ENCODE data around the gene RUFY3. TPM values are rescaled to one million over a fixed set of nuclear protein-coding genes. Genes with fewer than 3 reads are reported as not detected.

The RUFY3 gene
- total and polyA plus RNA-seq, 2 of the 4 experiments (the other 2 are of a cell fraction), result 19.6 to 28.9 TPM

DNA sequence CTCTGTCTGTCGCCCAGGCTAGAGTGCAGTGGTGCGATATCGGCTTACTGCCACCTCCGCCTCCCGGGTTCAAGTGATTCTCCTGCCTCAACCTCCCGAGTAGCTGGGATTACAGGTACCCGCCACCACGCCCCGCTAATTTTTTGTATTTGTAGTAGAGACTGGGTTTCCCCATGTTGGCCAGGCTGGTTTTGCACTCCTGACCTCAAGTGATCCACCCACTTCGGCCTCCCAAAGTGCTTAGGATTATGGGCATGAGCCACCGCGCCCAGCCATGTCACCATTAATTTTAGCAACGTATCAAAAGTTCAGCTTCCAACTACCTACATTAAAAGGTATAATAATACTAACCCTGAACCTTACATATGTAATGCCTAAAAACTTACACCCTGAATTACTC is 34.4 kb upstream of the RUFY3 start:
- POLR2A ChIA-PET (ENCODE audit: unreplicated experiment), result interaction anchor here (0.5 kb wide), 1 partner anchor 9 kb away, joined by 4 read pairs; no protein-coding TSS in a partner anchor
- Histone ChIP-seq H2BK20ac (ENCODE audit: low read depth, low read length) (no peak overlapping the region), H3K23ac (ENCODE audit: low read depth, low read length) (peak overlapping the region; percentile 42), H2BK120ac (ENCODE audit: low read depth, low read length) (peak overlapping the region; percentile 13; the same call in 1 of the 2 replicates), H3K14ac (replicated peaks; ENCODE audit: low read depth, low read length) (peak overlapping the region; percentile 53), H2AK9ac (replicated peaks; ENCODE audit: low read depth, low read length, poor library complexity) (peak overlapping the region; percentile 94), H3K18ac (ENCODE audit: low read depth, low read length) (peak overlapping the region; percentile 33), H3K4me2 (ENCODE audit: low read depth, low read length) (peak overlapping the region; percentile 89), H4K20me1 (ENCODE audit: insufficient read depth, low read length) (peaks cover 5% of the 10 kb centered on the region; the same call in 1 of the 2 replicates), H2BK15ac (ENCODE audit: low read depth, low read length) (no peak overlapping the region), H4K8ac (ENCODE audit: low read depth in 2 of 2, low read length in 2 of 2) (peak overlapping the region; percentile 57 to 93), H2AFZ (replicated peaks; ENCODE audit: low read length, poor library complexity) (peak overlapping the region; percentile 99), H3K56ac (ENCODE audit: extremely low read depth, insufficient read depth, low read length) (peak overlapping the region; percentile 91; the same call in 1 of the 2 replicates), H3K9me3 (ENCODE audit: control insufficient read depth, insufficient read depth, low read length) (no peaks in the 10 kb centered on the region), H3K27ac (ENCODE audit: insufficient read depth, low read length) (peak overlapping the region; percentile 82), H3K9ac (ENCODE audit: low read depth, low read length) (peak overlapping the region; percentile 83), H3K9me1 (ENCODE audit: insufficient read depth, low read length) (no peaks in the 10 kb centered on the region), H4K91ac (ENCODE audit: insufficient read depth, low read depth, low read length) (peak overlapping the region; percentile 76), H4K5ac (ENCODE audit: low read depth, low read length) (peak overlapping the region; percentile 95), H2AK5ac (ENCODE audit: low read depth, low read length) (peak overlapping the region; percentile 56), H3K79me1 (ENCODE audit: low read depth in 1 of 2, low read length in 2 of 2) (peaks cover 15 to 22% of the 10 kb centered on the region in 2 experiments; a peak in 3 of 4 replicates), H3K4me3 (ENCODE audit: insufficient read depth, low read depth, low read length) (peak overlapping the region; percentile 74), H3K27me3 (ENCODE audit: control insufficient read depth, insufficient read depth, low read length) (no peaks in the 10 kb centered on the region), H2BK5ac (ENCODE audit: low read depth, low read length, poor library complexity, severe bottlenecking) (peak overlapping the region; percentile 77), H3K4me1 (ENCODE audit: control insufficient read depth, insufficient read depth, low read length) (peaks cover 3% of the 10 kb centered on the region), H3K36me3 (ENCODE audit: control insufficient read depth, insufficient read depth, low read length) (peaks cover 2% of the 10 kb centered on the region; the same call in 1 of the 2 replicates), H3K4ac (ENCODE audit: low read depth, low read length) (peak overlapping the region; percentile 66)
- in situ Hi-C loops (cut with MboI; ENCODE audit: low sequenced_read_pairs), result no loop called here
- DNase-seq (no peak), ATAC-seq (ENCODE audit: low read depth) (no peak)
- dilution Hi-C loops (cut with HindIII; ENCODE audit: low sequenced_read_pairs, unreplicated experiment), result no loop called here
- 61% methylated on average over 4 of the region's 13 CpGs; no CpG with 5 or more reads in 1 of the 2 experiments for WGBS, 2 experiments (ENCODE audit: extremely low coverage in 2 of 2, insufficient read length in 1 of 2)
- intact Hi-C loops (cut with micrococcal nuclease), result loop anchor here (5.0 kb wide), 2 partner anchors 215 to 320 kb away; partner anchors contain the start of gene MOB1B
- CTCF ChIA-PET, result interaction anchor here (0.5 to 1.1 kb wide), 3 partner anchors 9 to 31 kb away, joined by 3 to 7 read pairs (median 6); no protein-coding TSS in a partner anchor
- TF ChIP-seq, protein P1, sequence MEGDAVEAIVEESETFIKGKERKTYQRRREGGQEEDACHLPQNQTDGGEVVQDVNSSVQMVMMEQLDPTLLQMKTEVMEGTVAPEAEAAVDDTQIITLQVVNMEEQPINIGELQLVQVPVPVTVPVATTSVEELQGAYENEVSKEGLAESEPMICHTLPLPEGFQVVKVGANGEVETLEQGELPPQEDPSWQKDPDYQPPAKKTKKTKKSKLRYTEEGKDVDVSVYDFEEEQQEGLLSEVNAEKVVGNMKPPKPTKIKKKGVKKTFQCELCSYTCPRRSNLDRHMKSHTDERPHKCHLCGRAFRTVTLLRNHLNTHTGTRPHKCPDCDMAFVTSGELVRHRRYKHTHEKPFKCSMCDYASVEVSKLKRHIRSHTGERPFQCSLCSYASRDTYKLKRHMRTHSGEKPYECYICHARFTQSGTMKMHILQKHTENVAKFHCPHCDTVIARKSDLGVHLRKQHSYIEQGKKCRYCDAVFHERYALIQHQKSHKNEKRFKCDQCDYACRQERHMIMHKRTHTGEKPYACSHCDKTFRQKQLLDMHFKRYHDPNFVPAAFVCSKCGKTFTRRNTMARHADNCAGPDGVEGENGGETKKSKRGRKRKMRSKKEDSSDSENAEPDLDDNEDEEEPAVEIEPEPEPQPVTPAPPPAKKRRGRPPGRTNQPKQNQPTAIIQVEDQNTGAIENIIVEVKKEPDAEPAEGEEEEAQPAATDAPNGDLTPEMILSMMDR (conservative IDR thresholded peaks at IDR 0.05; ENCODE audit: low read depth, low read length), result no peak
- TF ChIP-seq MAFK (IDR thresholded peaks at IDR 0.05; ENCODE audit: low read depth, low read length) (no peak), NFE2L2 (IDR thresholded peaks at IDR 0.05; ENCODE audit: low read depth, low read length) (no peak), RFX5 (IDR thresholded peaks at IDR 0.05; ENCODE audit: low read depth, low read length) (no peak), CHD1 (IDR thresholded peaks at IDR 0.05; ENCODE audit: low read depth, low read length) (no peak), CEBPB (IDR thresholded peaks at IDR 0.05; ENCODE audit: low read depth, low read length) (no peak), MXI1 (IDR thresholded peaks at IDR 0.05; ENCODE audit: borderline replicate concordance, low read depth, low read length) (no peak), POLR2A (IDR thresholded peaks at IDR 0.05; ENCODE audit: low read depth, low read length) (no peak), MAZ (IDR thresholded peaks at IDR 0.05; ENCODE audit: borderline replicate concordance, low read depth, low read length) (no peak), BHLHE40 (IDR thresholded peaks at IDR 0.05; ENCODE audit: low read depth, low read length) (no peak), SMC3 (IDR thresholded peaks at IDR 0.05; ENCODE audit: low read depth, low read length) (no peak), RAD21 (IDR thresholded peaks at IDR 0.05; ENCODE audit: low read length) (no peak), ELK1 (IDR thresholded peaks at IDR 0.05; ENCODE audit: borderline replicate concordance, low read depth, low read length) (no peak), USF2 (IDR thresholded peaks at IDR 0.05; ENCODE audit: low read depth, low read length) (no peak), RCOR1 (IDR thresholded peaks at IDR 0.05; ENCODE audit: insufficient replicate concordance, low read length) (no peak), FOS (IDR thresholded peaks at IDR 0.05; ENCODE audit: low read depth, low read length) (no peak)
- BruUV-seq (replicated peaks), result no TSS peak

Measured in IMR-90 (cell line).